Adrenal gland (tissue), 12 donors: ENCODE measurements around the gene UCHL1. TPM values are rescaled to one million over a fixed set of nuclear protein-coding genes. Genes with fewer than 3 reads are reported as not detected.
A peak's percentile ranks its signal among the peaks of the same experiment; 100 is the strongest.

Source experiments
- DNase-seq, 7 donors: peaks; one replicate each; pipeline ENCODE4 v3.0.0-alpha.2; 2019 to 2020
- H3K27ac ChIP-seq, 5 donors: fragments of 200-600 bp; sonication (generic) in 4 of 5; 1 replicate in 3 of 5; 2 replicates in 2 of 5; pipeline versions ENCODE4 v1.5.1 to v1.8.0; 2016 to 2020; ENCODE audit warnings: mild to moderate bottlenecking in 1 of 5
- H3K27me3 ChIP-seq: fragments of 200-600 bp; 2 replicates; pipeline ENCODE4 v1.8.0; 2021
- H3K36me3 ChIP-seq, 2 donors: fragments of 200-600 bp; replicated peaks in 1 of 2; 1 replicate in 1 of 2; 2 replicates in 1 of 2; pipeline versions ENCODE4 v1.5.1 to v1.8.0; 2018 to 2022
- H3K4me1 ChIP-seq, 2 donors: fragments of 200-600 bp; replicated peaks in 1 of 2; 1 replicate in 1 of 2; 2 replicates in 1 of 2; pipeline versions ENCODE4 v1.5.1 to v1.8.0; 2018 to 2021
- H3K4me3 ChIP-seq, 4 donors: fragments of 200-600 bp; sonication (generic) in 3 of 4; one replicate each; pipeline ENCODE4 v1.5.1; 2016 to 2018
- H3K9me3 ChIP-seq, 3 donors: fragments of 200-600 bp; sonication (generic) in 1 of 3; replicated peaks in 1 of 3; 1 replicate in 2 of 3; 2 replicates in 1 of 3; pipeline versions ENCODE4 v1.5.1 to v1.8.0; 2016 to 2021
- POLR2A ChIP-seq, 2 donors: fragments of 450-650 bp; IDR thresholded peaks; one replicate each; pipeline ENCODE4 v1.6.1; 2017; ENCODE audit warnings: antibody characterized with exemption in 2 of 2, mild to moderate bottlenecking in 2 of 2, moderate library complexity in 1 of 2
- WGBS, 4 donors: extraction: QIAGEN DNeasy Blood & Tissue Kit in 2 of 4; methylation state at CpG; one replicate each; pipeline versions ENCODE4 v1.1.5 to v1.1.7; 2013 to 2017; 5-methylcytosine and 5-hydroxymethylcytosine counted together
- intact Hi-C, 2 donors: fragments of 100-400 bp; cut with DNase I; formaldehyde crosslinking; loops; one replicate each; pipeline versions ENCODE4 v1.14.1 to v1.15.0; 2022 to 2023
- polyA plus RNA-seq, 3 donors: library from polyadenylated mRNA; stranded (reverse); fragments of 200-250 nt in 2 of 3; fragments of 350-450 nt in 1 of 3; fragmentation: Illumina TruSeq in 1 of 3; extraction: RNeasy Lipid Tissue Mini Kit (QIAGEN cat#74804) in 1 of 3; gene quantifications; one replicate each; pipeline ENCODE4 v1.2.3, GENCODE V29; 2013 to 2014
- total RNA-seq, 9 donors: library from RNA; depleted of rRNA in 4 of 9; stranded (reverse); fragments of >200 nt in 4 of 9; fragments of 120-200 nt in 1 of 9; fragmentation: NEBNext Ultra II Directional in 1 of 9; extraction: Animal tissue kit (Norgen Biotek cat#: 25700) in 1 of 9; gene quantifications; one replicate each; pipeline versions ENCODE4 v1.1.0 to v1.2.4, GENCODE V29; 2013 to 2023
- TF ChIP-seq, protein P1 (sequence below), 6 experiments: fragments of 450-650 bp in 4 of 6; fragments of 200-600 bp in 2 of 6; sonication (generic) in 1 of 6; IDR thresholded peaks; 1 replicate in 5 of 6; 2 replicates in 1 of 6; pipeline versions ENCODE4 v1.5.1 to v1.8.0; 2016 to 2021; ENCODE audit warnings: antibody characterized with exemption in 6 of 6, mild to moderate bottlenecking in 2 of 6, moderate library complexity in 1 of 6
- donor health status: healthy with polysubstance abuse.
- donor health status: Bipolar disorder and iron deficiency.
- donor health status: DM: yes; HTN: yes; CAD: no.
- donor health status: DM: no; HTN: no; CAD: no.
- donor health status: DM: no; HTN: no; CAD: no.
- donor health status: DM: yes; HTN: yes; CAD: no.

UCHL1 gene
- total and polyA plus RNA-seq, 12 donors: 12.1 to 1,275 (median 84.4) TPM

DNA sequence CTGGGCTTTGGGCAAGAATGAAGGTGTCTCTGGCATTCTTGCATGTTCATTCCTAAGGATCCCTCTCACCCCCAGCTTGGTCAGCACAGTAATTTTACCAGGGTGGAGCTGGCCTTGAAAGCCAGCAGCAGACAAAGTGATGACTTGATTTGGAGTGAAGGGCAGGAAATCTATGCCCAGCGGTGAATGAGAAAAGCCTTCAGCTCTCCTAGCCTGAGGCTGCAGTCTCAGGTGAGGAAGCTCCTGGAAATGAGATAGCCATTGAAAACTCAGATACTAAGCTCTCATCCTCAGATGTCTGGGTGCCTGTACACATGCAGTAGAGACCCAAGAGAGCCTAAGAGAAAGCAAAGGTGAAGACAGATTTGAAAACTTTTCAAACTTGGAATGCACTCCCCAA lies 10.7 kb upstream of the UCHL1 start:
- no peak overlapping the region for H3K27ac ChIP-seq
- H3K4me1 ChIP-seq: no peaks in the 10 kb centered on the region
- H3K27me3 ChIP-seq: no peaks in the 10 kb centered on the region
- 33 to 73% (median 53%) methylated on average over 1 of the region's 1 CpG for WGBS, 4 donors
- H3K4me3 ChIP-seq: no peak overlapping the region
- no peaks in the 10 kb centered on the region for H3K9me3 ChIP-seq
- H3K36me3 ChIP-seq: no peaks in the 10 kb centered on the region
- no peak for DNase-seq
- TF ChIP-seq, protein P1, sequence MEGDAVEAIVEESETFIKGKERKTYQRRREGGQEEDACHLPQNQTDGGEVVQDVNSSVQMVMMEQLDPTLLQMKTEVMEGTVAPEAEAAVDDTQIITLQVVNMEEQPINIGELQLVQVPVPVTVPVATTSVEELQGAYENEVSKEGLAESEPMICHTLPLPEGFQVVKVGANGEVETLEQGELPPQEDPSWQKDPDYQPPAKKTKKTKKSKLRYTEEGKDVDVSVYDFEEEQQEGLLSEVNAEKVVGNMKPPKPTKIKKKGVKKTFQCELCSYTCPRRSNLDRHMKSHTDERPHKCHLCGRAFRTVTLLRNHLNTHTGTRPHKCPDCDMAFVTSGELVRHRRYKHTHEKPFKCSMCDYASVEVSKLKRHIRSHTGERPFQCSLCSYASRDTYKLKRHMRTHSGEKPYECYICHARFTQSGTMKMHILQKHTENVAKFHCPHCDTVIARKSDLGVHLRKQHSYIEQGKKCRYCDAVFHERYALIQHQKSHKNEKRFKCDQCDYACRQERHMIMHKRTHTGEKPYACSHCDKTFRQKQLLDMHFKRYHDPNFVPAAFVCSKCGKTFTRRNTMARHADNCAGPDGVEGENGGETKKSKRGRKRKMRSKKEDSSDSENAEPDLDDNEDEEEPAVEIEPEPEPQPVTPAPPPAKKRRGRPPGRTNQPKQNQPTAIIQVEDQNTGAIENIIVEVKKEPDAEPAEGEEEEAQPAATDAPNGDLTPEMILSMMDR (IDR thresholded peaks at IDR 0.05): no peak
- TF ChIP-seq POLR2A (IDR thresholded peaks at IDR 0.05): no peak
- intact Hi-C loops: no loop called here

DNA sequence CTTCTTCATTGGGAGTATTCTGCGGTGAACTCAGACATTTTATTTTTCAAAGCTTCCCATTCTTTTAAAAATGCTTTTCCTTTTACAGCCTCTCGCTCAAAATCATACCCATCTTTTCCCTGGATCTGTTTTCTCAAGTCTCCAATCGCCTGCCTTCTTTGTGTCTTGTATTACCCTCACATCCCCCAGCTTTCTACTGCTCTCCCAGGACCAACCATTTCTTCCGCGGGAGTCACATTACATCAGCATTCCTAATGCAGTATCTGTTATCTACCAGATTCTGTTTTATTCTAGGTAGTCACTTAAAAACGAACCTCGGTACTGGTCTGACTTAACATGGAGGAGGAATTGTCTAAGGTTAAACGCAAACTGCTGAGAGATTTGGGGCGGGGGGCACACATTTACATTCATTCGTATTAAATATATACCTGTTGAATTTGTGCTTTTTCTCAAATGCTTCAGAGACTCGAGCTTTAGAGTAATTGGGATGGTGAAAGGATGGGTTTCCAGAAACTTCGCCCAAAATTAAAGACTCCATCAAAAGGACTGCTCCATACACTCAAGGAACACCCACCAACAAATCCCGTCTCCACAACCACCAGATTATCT lies 493 bp upstream of the UCHL1 start:
- 46 to 49% (median 48%) methylated on average over 13 of the region's 13 CpGs for WGBS, 4 donors
- Histone ChIP-seq H3K9me3 (no peaks in the 10 kb centered on the region), H3K27ac (no peak overlapping the region), H3K27me3 (peaks cover 3% of the 10 kb centered on the region), H3K4me1 (peaks cover 12 to 14% of the 10 kb centered on the region in 2 donors), H3K4me3 (peak overlapping the region in 1 of 4 donors; percentile 69), H3K36me3 (no peaks in the 10 kb centered on the region)
- TF ChIP-seq, protein P1 (IDR thresholded peaks at IDR 0.05): no peak
- no peak for TF ChIP-seq POLR2A (IDR thresholded peaks at IDR 0.05)
- intact Hi-C loops: no loop called here
- DNase-seq: no peak

DNA sequence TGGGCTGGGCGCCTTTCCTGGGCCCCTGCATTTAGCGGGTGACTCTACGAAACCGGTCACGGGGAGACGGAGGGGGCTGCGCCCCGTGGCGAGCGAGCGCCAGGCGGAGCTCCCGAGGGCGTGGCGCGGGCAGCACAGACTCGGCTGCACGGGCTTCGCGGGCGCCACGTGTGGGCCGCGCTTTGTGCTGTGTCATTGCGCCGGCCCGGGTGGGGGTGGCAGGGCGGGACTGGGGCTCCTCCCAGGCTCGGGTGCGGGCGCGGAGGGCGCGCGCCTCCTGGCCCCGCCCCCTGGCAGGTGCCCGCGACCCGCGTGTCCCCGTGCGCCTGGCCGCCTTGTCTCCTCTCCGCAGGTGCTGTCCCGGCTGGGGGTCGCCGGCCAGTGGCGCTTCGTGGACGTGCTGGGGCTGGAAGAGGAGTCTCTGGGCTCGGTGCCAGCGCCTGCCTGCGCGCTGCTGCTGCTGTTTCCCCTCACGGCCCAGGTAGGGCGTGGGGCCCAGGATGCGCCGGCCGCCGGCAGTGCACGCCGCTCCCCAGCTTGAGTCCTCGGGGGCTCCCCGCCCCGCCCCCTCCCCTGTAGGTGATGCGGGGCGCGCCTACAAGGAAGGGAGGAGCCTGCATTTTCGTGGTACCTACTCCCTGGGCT lies 651 bp downstream of the UCHL1 start:
- intact Hi-C loops: no loop called here
- no peaks in the 10 kb centered on the region for H3K36me3 ChIP-seq
- no peaks in the 10 kb centered on the region for H3K9me3 ChIP-seq
- peak overlapping the region in 2 of 4 donors; percentile 18 to 69 for H3K4me3 ChIP-seq
- TF ChIP-seq, protein P1 (IDR thresholded peaks at IDR 0.05): no peak
- no peak for TF ChIP-seq POLR2A (IDR thresholded peaks at IDR 0.05)
- WGBS, 4 donors: 0 to 4% (median 2%) methylated on average over 2 to 68 of the region's 69 CpGs
- peaks cover 3% of the 10 kb centered on the region for H3K27me3 ChIP-seq
- DNase-seq: peak in 6 of 7 donors; percentile 36 to 76 (median 55)
- peak overlapping the region in 1 of 5 donors; percentile 40 for H3K27ac ChIP-seq
- peaks cover 12 to 14% of the 10 kb centered on the region in 2 donors for H3K4me1 ChIP-seq

DNA sequence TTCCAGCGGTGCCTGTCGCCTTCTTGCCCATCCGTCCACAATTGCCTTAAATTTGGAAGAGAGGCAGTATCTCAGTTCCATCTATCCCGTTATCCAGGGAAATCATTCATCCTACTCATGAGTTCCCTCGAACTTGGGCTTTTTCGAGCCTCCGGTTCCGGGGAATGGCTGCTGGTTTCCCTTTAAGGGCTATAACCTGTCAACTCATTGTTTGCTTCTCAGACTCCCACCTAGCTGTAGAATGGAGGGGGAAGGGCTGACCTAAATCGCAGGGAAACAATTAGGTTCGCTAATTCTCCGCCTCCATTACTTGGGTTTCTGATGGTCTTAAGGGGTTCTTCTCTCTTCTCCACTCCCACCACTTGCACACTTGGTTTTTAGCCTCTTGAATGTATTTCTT lies 1.2 kb downstream of the UCHL1 start:
- no peak for DNase-seq
- intact Hi-C loops: no loop called here
- TF ChIP-seq, protein P1 (IDR thresholded peaks at IDR 0.05): no peak
- TF ChIP-seq POLR2A (IDR thresholded peaks at IDR 0.05): no peak
- WGBS, 4 donors: 37 to 51% (median 49%) methylated on average over 11 of the region's 11 CpGs
- Histone ChIP-seq H3K4me1 (peaks cover 12 to 14% of the 10 kb centered on the region in 2 donors), H3K4me3 (peak overlapping the region in 2 of 4 donors; percentile 18 to 69), H3K9me3 (no peaks in the 10 kb centered on the region), H3K27me3 (peaks cover 3% of the 10 kb centered on the region), H3K27ac (peak overlapping the region in 1 of 5 donors; percentile 40), H3K36me3 (no peaks in the 10 kb centered on the region)
